GM12874 (cell line): Measurements from ENCODE around the gene GNG13.

Experiments used
- TF ChIP-seq, protein P1 (sequence below): IDR thresholded peaks from 2 replicates; pipeline ENCODE4 v1.5.1; 2011; ENCODE audit warnings: low read depth, mild to moderate bottlenecking, control low read depth, low read length, moderate library complexity; ENCODE audit not compliant: insufficient read depth

Gene GNG13

DNA sequence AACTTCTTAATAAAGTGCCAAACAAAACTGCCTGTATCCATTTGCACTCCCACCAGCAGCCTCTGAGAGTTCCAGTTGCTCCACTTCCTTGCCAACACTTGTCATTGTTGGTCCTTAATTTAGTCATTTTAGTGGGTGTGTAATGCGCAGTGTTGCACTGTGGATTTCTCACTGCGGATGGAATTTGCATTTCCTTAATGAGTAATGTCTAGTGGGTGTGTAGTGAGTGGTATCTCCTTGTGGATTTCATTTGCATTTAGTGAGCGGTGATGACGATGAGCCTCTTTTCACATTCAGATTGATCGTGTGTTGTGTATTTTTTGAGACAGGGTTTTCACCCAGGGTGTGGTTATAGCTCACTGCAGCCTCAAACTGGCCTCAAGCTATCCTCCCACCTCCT is 44.1 kb downstream of the GNG13 start:
- TF ChIP-seq, protein P1, sequence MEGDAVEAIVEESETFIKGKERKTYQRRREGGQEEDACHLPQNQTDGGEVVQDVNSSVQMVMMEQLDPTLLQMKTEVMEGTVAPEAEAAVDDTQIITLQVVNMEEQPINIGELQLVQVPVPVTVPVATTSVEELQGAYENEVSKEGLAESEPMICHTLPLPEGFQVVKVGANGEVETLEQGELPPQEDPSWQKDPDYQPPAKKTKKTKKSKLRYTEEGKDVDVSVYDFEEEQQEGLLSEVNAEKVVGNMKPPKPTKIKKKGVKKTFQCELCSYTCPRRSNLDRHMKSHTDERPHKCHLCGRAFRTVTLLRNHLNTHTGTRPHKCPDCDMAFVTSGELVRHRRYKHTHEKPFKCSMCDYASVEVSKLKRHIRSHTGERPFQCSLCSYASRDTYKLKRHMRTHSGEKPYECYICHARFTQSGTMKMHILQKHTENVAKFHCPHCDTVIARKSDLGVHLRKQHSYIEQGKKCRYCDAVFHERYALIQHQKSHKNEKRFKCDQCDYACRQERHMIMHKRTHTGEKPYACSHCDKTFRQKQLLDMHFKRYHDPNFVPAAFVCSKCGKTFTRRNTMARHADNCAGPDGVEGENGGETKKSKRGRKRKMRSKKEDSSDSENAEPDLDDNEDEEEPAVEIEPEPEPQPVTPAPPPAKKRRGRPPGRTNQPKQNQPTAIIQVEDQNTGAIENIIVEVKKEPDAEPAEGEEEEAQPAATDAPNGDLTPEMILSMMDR = no peak

DNA sequence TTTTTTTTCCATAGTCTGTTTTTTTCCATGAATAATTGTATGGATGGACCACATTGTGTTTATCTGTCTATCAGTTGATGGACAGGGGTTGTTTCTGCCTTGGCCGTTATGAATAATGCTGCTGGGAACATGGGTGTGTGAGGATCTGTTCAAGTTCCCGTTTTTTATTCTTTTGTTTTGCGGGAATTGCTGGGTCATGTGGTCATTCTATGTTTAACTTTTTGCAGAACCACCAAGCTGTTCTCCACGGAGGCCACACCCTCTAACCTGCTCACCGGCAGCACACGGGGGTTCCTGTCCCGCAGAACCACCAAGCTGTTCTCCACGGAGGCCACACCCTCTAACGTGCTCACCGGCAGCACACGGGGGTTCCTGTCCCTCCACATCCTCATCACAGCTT is 45.9 kb downstream of the GNG13 start:
- TF ChIP-seq, protein P1 = no peak

DNA sequence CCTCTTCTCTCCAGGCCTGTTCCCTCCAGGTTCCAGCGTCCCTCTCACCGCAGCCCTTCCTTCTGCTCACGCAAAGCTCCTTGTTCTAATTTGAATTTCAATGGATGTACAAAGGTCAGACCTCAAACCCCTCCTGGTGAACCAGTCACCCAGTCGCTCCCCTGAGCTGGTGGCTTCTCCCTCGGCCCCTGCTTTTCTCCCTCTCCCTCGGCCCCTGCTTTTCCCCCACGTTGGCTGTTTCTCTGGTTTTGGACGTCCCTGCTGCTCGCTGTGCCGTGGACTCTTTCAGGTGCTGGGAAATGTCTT is 48.6 kb downstream of the GNG13 start:
- TF ChIP-seq, protein P1 = no peak

DNA sequence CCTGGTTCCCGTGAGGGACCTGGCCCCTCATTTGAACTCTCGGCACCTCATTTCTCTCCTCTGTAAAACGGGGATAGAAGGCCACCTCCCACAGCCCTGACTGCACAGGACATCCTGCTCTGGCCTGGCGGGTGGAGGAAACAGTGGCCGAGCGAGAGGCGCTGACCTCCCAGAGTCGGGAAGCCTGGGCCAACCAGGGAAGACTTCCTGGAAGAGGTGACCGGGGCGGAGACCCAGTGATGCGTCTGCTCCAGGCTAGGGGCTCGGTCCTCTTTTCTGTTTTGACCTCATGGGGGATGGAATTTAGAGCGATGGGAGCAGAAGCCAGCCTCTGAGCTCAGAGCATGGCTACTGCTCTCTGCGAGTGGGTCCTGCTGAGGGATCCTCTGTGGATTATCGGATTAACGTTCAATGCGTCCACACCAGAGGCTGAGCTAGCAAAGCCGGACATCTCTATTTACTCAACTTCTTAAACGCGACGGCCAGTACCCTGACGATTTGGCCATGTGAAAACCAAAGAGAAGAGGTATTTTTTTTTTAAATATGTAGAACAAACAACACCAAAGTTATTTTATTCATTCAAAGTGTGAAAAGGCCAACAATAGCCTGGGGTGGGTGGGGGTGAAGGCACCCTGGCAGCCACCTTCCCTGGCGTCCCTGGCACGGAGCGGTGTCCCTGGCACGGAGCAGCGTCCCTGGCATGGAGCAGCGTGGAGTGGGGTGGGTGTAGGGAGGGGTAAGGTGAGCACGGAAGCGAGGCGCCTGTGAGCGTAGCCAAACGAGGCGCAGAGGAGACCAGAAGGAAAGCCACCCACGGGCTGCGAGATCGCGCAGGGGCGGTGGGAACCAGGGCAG is 49.2 kb downstream of the GNG13 start:
- TF ChIP-seq, protein P1 = no peak

DNA sequence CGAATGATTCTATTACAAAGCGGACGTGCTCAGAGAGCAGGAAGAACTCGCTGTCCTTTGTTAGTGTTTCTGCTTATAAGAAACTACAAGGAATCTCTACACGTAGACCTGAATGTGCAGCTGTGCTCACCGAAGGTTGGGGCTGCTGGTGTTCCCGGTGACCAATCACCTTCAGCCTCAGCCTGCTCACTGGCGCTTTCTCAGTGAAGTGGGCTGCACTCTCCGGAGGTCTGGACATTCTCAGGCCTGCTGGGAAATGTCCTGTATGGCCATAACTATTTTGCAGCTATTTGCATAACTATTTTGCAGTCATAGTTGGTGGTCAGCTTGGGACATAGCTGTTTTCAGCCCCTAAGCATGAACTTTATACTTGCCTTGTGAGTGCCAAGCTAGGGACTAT is 50.0 kb downstream of the GNG13 start:
- TF ChIP-seq, protein P1 = no peak

DNA sequence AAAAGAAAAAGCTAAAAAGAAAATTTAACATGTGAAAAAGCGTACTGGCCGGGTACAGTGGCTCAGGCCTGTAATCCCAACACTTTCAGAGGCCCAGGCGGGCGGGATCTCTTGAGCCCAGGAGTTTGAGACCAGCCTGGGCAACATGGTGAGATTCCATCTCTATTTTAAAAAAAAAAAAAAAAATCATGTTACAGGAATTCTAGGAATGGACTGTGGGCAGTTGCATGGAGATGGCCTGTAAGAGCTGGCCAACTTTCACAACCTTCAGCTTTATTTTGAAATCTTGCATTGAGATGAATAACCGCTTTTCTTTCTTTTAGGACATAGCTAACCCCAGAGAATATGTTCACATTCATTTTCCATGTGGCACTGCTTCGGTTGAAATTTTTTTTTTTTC is 51.5 kb downstream of the GNG13 start:
- TF ChIP-seq, protein P1 = no peak
